ENCODE data around the gene WASF1. TPM values are rescaled to one million over a fixed set of nuclear protein-coding genes. Genes with fewer than 3 reads are reported as not detected.

The WASF1 gene
- total RNA-seq, 1 experiment from 2014 or later = 7.3 TPM

DNA sequence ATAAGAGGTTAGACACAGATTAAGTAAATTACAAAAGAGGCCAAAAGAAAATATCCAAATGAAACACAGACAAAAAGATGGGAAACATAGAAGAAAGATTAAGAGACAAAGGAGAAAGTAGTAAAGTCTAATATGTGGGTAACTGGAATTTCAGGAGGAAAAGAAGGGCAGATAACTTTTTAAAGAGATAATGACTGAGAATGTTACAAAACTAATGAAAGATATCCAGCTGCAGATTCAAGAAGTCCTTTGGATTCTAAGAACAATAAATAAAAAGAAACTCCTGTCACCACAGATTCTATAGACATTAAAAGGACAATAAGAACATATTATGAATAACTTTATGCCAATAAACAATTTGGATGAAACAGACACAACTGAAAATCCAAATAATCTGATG is 90.1 kb downstream of the WASF1 start:
- no peaks in the 10 kb centered on the region for H3K27me3 Mint-ChIP-seq (ENCODE audit: insufficient read depth, unreplicated experiment)
- CTCF ChIA-PET = no interaction called here

DNA sequence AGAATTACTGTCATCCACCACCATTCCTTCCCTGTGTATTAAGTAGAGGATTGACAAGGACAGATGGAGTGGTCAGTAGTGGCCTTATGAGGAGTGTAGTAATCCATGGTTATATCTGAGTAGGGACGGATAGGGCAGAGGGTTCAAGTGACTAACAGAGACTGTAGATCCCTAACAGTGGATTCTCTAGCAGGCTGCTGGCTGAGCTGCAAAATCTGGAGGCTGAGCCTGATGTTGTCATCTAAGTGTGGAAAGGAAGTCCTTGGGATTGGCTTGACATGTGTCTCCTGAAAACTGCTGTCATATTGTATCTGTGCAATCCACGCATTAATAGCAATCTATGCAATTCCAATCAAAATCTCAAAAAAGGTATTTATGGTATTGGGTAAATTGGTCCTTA is 94.2 kb downstream of the WASF1 start:
- no peak for DNase-seq
- Histone ChIP-seq H3K27me3 (replicated peaks; ENCODE audit: control insufficient read depth, insufficient read depth, low read length) (no peaks in the 10 kb centered on the region), H3K4me3 (ENCODE audit: low read depth, low read length) (no peak overlapping the region), H3K9me3 (no peaks in the 10 kb centered on the region), H3K36me3 (ENCODE audit: control insufficient read depth, insufficient read depth, low read length) (no peaks in the 10 kb centered on the region), H3K4me1 (no peaks in the 10 kb centered on the region)
- no peak overlapping the region for H3K4me3 Mint-ChIP-seq (ENCODE audit: unreplicated experiment)
- H3K4me1 Mint-ChIP-seq (ENCODE audit: low read depth, unreplicated experiment) = no peaks in the 10 kb centered on the region
- peaks cover 2% of the 10 kb centered on the region for H3K27me3 Mint-ChIP-seq (ENCODE audit: insufficient read depth, unreplicated experiment)
- H3K9me3 Mint-ChIP-seq (ENCODE audit: unreplicated experiment) = peaks cover 10% of the 10 kb centered on the region
- TF ChIP-seq, protein P1, sequence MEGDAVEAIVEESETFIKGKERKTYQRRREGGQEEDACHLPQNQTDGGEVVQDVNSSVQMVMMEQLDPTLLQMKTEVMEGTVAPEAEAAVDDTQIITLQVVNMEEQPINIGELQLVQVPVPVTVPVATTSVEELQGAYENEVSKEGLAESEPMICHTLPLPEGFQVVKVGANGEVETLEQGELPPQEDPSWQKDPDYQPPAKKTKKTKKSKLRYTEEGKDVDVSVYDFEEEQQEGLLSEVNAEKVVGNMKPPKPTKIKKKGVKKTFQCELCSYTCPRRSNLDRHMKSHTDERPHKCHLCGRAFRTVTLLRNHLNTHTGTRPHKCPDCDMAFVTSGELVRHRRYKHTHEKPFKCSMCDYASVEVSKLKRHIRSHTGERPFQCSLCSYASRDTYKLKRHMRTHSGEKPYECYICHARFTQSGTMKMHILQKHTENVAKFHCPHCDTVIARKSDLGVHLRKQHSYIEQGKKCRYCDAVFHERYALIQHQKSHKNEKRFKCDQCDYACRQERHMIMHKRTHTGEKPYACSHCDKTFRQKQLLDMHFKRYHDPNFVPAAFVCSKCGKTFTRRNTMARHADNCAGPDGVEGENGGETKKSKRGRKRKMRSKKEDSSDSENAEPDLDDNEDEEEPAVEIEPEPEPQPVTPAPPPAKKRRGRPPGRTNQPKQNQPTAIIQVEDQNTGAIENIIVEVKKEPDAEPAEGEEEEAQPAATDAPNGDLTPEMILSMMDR (IDR thresholded peaks at IDR 0.05; ENCODE audit: insufficient read depth in 1 of 2, low read depth in 1 of 2, low read length in 1 of 2, severe bottlenecking in 1 of 2, unreplicated experiment in 1 of 2) = no peak
- ChIA-PET CTCF (no interaction called here), POLR2A (no interaction called here)
- H3K27ac Mint-ChIP-seq (ENCODE audit: unreplicated experiment) = no peak overlapping the region
- BruUV-seq (replicated peaks) = no TSS peak
- no peaks in the 10 kb centered on the region for H3K36me3 Mint-ChIP-seq (ENCODE audit: insufficient read depth, unreplicated experiment)
- intact Hi-C loops (cut with micrococcal nuclease; ENCODE audit: unreplicated experiment) = no loop called here

More for the DNA sequence above, 90.1 kb downstream of the WASF1 start:
- no peaks in the 10 kb centered on the region for H3K4me1 Mint-ChIP-seq (ENCODE audit: low read depth, unreplicated experiment)
- no peak overlapping the region for H3K4me3 Mint-ChIP-seq (ENCODE audit: unreplicated experiment)
- H3K4me3 ChIP-seq (ENCODE audit: low read depth, low read length) = no peak overlapping the region
- H3K36me3 ChIP-seq (ENCODE audit: control insufficient read depth, insufficient read depth, low read length) = no peaks in the 10 kb centered on the region
- intact Hi-C loops (cut with micrococcal nuclease; ENCODE audit: unreplicated experiment) = no loop called here
- H3K36me3 Mint-ChIP-seq (ENCODE audit: insufficient read depth, unreplicated experiment) = no peaks in the 10 kb centered on the region
- TF ChIP-seq, protein P1 (IDR thresholded peaks at IDR 0.05; ENCODE audit: insufficient read depth in 1 of 2, low read depth in 1 of 2, low read length in 1 of 2, severe bottlenecking in 1 of 2, unreplicated experiment in 1 of 2) = no peak
- no peaks in the 10 kb centered on the region for H3K27me3 ChIP-seq (replicated peaks; ENCODE audit: control insufficient read depth, insufficient read depth, low read length)
- DNase-seq = no peak
- POLR2A ChIA-PET = no interaction called here
- H3K9me3 Mint-ChIP-seq (ENCODE audit: unreplicated experiment) = peaks cover 10% of the 10 kb centered on the region
- BruUV-seq (replicated peaks) = no TSS peak
- no peaks in the 10 kb centered on the region for H3K4me1 ChIP-seq
- H3K27ac Mint-ChIP-seq (ENCODE audit: unreplicated experiment) = no peak overlapping the region
- no peaks in the 10 kb centered on the region for H3K9me3 ChIP-seq

DNA sequence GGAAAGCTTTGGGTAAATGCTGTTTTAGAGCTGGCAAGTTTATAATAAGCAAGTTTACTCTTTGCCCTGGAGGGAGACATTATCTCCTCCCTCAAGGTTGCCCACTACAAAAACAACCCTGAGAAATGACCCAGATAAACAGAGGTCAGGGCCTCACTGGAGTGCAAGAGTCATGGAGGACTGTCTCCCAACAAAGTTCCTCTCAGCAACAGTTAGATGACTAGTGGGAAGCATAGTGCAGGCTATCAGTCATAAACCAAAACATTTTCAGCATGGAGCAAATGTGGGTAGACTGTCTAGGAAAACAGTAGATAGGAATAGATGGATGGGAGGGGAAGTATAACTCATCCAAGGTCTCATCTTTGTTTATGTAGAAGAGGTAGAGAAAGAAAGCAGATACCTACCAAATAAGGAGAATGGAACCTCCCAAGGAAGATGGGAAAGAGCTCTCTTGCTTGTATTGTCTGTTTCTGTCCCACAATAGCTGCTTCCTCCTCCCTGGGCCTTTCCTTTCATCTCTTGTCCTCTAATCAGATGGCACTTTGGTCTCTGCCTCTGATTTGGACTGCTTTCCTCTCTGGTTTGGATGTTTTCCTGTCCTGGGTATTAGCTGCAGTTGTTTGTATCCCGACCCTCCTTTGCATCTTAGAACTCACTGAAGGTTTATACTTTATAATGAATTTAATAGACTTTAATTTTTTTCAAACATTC is 95.4 kb downstream of the WASF1 start:
- ChIA-PET CTCF (no interaction called here), POLR2A (no interaction called here)
- H3K9me3 ChIP-seq = no peaks in the 10 kb centered on the region
- no peaks in the 10 kb centered on the region for H3K4me1 Mint-ChIP-seq (ENCODE audit: low read depth, unreplicated experiment)
- intact Hi-C loops (cut with micrococcal nuclease; ENCODE audit: unreplicated experiment) = no loop called here
- peaks cover 6% of the 10 kb centered on the region for H3K27me3 Mint-ChIP-seq (ENCODE audit: insufficient read depth, unreplicated experiment)
- H3K36me3 Mint-ChIP-seq (ENCODE audit: insufficient read depth, unreplicated experiment) = no peaks in the 10 kb centered on the region
- no peak for DNase-seq
- H3K9me3 Mint-ChIP-seq (ENCODE audit: unreplicated experiment) = peaks cover 3% of the 10 kb centered on the region
- no peaks in the 10 kb centered on the region for H3K36me3 ChIP-seq (ENCODE audit: control insufficient read depth, insufficient read depth, low read length)
- H3K4me1 ChIP-seq = no peaks in the 10 kb centered on the region
- no peak overlapping the region for H3K27ac Mint-ChIP-seq (ENCODE audit: unreplicated experiment)
- H3K4me3 ChIP-seq (ENCODE audit: low read depth, low read length) = no peak overlapping the region
- TF ChIP-seq, protein P1 (IDR thresholded peaks at IDR 0.05; ENCODE audit: insufficient read depth in 1 of 2, low read depth in 1 of 2, low read length in 1 of 2, severe bottlenecking in 1 of 2, unreplicated experiment in 1 of 2) = no peak
- no peaks in the 10 kb centered on the region for H3K27me3 ChIP-seq (replicated peaks; ENCODE audit: control insufficient read depth, insufficient read depth, low read length)
- BruUV-seq (replicated peaks) = no TSS peak
- no peak overlapping the region for H3K4me3 Mint-ChIP-seq (ENCODE audit: unreplicated experiment)
